Heart left ventricle (tissue), 13 donors: ENCODE measurements around the gene WNT5A.

Source experiments
- CTCF ChIP-seq, 12 donors: fragments of 200-600 bp; sonication (generic) in 4 of 12; IDR thresholded peaks; one replicate each; pipeline versions ENCODE4 v1.5.0 to v1.8.0; 2018 to 2022; ENCODE audit warnings: antibody characterized with exemption in 12 of 12, mild to moderate bottlenecking in 5 of 12
- POLR2A ChIP-seq, 2 donors: fragments of 450-650 bp; IDR thresholded peaks; one replicate each; pipeline ENCODE4 v1.6.1; 2017; ENCODE audit warnings: antibody characterized with exemption in 2 of 2, mild to moderate bottlenecking in 2 of 2, moderate library complexity in 2 of 2
- donor health status: ischemic (EF 13 %, LVEDD 7.1; RV severe dilation, severe dysfunction).
- donor health status: DM: no; HTN: yes; CAD: no.
- donor health status: DM: no; HTN: no; CAD: no.
- donor health status: ischemic (EF 25% LVEDD 6.9; RV normal size, moderate dysfunction).
- donor health status: ischemic (EF 25% LVEDD 5.7; RV mildly dilated, moderate dysfunction).
- donor health status: ischemic (EF 35%, LVEDD 5.7; RV mildly dilated, moderate dysfunction).
- donor health status: nonischemic (EF 11% LVEDD 7.7; RV severe dilation, severe dysfunction).
- donor health status: DM: yes; HTN: yes; CAD: no.
- donor health status: PGD.
- donor health status: ischemic (EF 29% LVEDD 5.4; RV normal size, mild dysfunction).
- donor health status: nonischemic (EF 23%, LVEDD 6.1; RV moderate dilation, normal function).

GRCh38 chr3:55423782-55424181 lies 63.3 kb downstream of the WNT5A start:
- TF ChIP-seq POLR2A (IDR thresholded peaks at IDR 0.05), result no peak
- no peak for TF ChIP-seq CTCF (IDR thresholded peaks at IDR 0.05)
